ENCODE measurements around the gene CDH23. TPM values are rescaled to one million over a fixed set of nuclear protein-coding genes. Genes with fewer than 3 reads are reported as not detected.

Gene CDH23
- polyA plus RNA-seq, 1 donor from 2014 or later: 6.6 TPM

- H3K9me3 ChIP-seq (ENCODE audit: low read length): no peaks in the 10 kb centered on the region
- no peaks in the 10 kb centered on the region for H3K36me3 ChIP-seq (ENCODE audit: insufficient read depth, low read length)
- no peaks in the 10 kb centered on the region for H3F3A ChIP-seq (ENCODE audit: insufficient read depth, low read length, poor library complexity, severe bottlenecking)
- no peaks in the 10 kb centered on the region for H3K79me2 ChIP-seq (replicated peaks; ENCODE audit: insufficient read depth, low read length)
- H3K9me2 ChIP-seq (ENCODE audit: insufficient read depth, low read length): no peaks in the 10 kb centered on the region
- H4K20me1 ChIP-seq (ENCODE audit: insufficient read depth): no peaks in the 10 kb centered on the region
- H3K27me3 ChIP-seq (ENCODE audit: insufficient read depth, low read depth, low read length): no peaks in the 10 kb centered on the region
- no peak overlapping the region for H3K27ac ChIP-seq (ENCODE audit: low read length)
- H3K4me2 ChIP-seq (ENCODE audit: low read length): no peak overlapping the region
- no peak overlapping the region for H2AFZ ChIP-seq (ENCODE audit: low read depth, low read length)
- H3K9ac ChIP-seq (ENCODE audit: low read length): no peak overlapping the region
- no peak for TF ChIP-seq CTCF (IDR thresholded peaks at IDR 0.05; ENCODE audit: poor library complexity, severe bottlenecking)
- TF ChIP-seq REST (IDR thresholded peaks at IDR 0.05; ENCODE audit: borderline replicate concordance): no peak
- TF ChIP-seq EZH2 (IDR thresholded peaks at IDR 0.05; ENCODE audit: borderline replicate concordance, insufficient read depth, low read length, poor library complexity, severe bottlenecking): no peak
- TF ChIP-seq SMC3 (conservative IDR thresholded peaks at IDR 0.05; ENCODE audit: poor library complexity): no peak
- no peak for TF ChIP-seq MXI1 (conservative IDR thresholded peaks at IDR 0.05; ENCODE audit: poor library complexity, severe bottlenecking)
- TF ChIP-seq EP300 (conservative IDR thresholded peaks at IDR 0.05; ENCODE audit: poor library complexity, severe bottlenecking): no peak
- TF ChIP-seq POLR2AphosphoS5 (IDR thresholded peaks at IDR 0.05): no peak
- no peak overlapping the region for H3K4me3 ChIP-seq (ENCODE audit: low read length)
Measured at GRCh38 chr10:71580415-71580814, 183.7 kb downstream of the CDH23 start.

GRCh38 chr10:71580926-71581325 is 184.2 kb downstream of the CDH23 start:
- H3K9me3 ChIP-seq (ENCODE audit: low read length): no peaks in the 10 kb centered on the region
- H3K4me2 ChIP-seq (ENCODE audit: low read length): no peak overlapping the region
- H3F3A ChIP-seq (ENCODE audit: insufficient read depth, low read length, poor library complexity, severe bottlenecking): no peaks in the 10 kb centered on the region
- no peak overlapping the region for H2AFZ ChIP-seq (ENCODE audit: low read depth, low read length)
- H3K27ac ChIP-seq (ENCODE audit: low read length): no peak overlapping the region
- no peaks in the 10 kb centered on the region for H3K27me3 ChIP-seq (ENCODE audit: insufficient read depth, low read depth, low read length)
- H3K4me3 ChIP-seq (ENCODE audit: low read length): no peak overlapping the region
- H3K36me3 ChIP-seq (ENCODE audit: insufficient read depth, low read length): no peaks in the 10 kb centered on the region
- H3K9me2 ChIP-seq (ENCODE audit: insufficient read depth, low read length): no peaks in the 10 kb centered on the region
- no peaks in the 10 kb centered on the region for H4K20me1 ChIP-seq (ENCODE audit: insufficient read depth)
- no peak for TF ChIP-seq EP300 (conservative IDR thresholded peaks at IDR 0.05; ENCODE audit: poor library complexity, severe bottlenecking)
- no peak for TF ChIP-seq TAF1 (IDR thresholded peaks at IDR 0.05; ENCODE audit: low read depth)
- TF ChIP-seq REST (IDR thresholded peaks at IDR 0.05; ENCODE audit: borderline replicate concordance): no peak
- no peak for TF ChIP-seq CTCF (IDR thresholded peaks at IDR 0.05; ENCODE audit: poor library complexity, severe bottlenecking)
- no peak for TF ChIP-seq POLR2AphosphoS5 (IDR thresholded peaks at IDR 0.05)
- no peak for TF ChIP-seq RAD21 (conservative IDR thresholded peaks at IDR 0.05)
- TF ChIP-seq SMC3 (conservative IDR thresholded peaks at IDR 0.05; ENCODE audit: poor library complexity): no peak
- TF ChIP-seq MXI1 (conservative IDR thresholded peaks at IDR 0.05; ENCODE audit: poor library complexity, severe bottlenecking): no peak
- no peak for TF ChIP-seq EZH2 (IDR thresholded peaks at IDR 0.05; ENCODE audit: borderline replicate concordance, insufficient read depth, low read length, poor library complexity, severe bottlenecking)
- H3K79me2 ChIP-seq (replicated peaks; ENCODE audit: insufficient read depth, low read length): no peaks in the 10 kb centered on the region
- H3K9ac ChIP-seq (ENCODE audit: low read length): no peak overlapping the region

Measured in neural cell (in vitro differentiated cells).